ENCODE data around the gene TRIM46.
"Not testable (repeated sequence)": the region's sequence is repeated elsewhere in the genome, so short reads cannot be mapped to it uniquely, and the experiment has no call there.

Gene TRIM46

DNA sequence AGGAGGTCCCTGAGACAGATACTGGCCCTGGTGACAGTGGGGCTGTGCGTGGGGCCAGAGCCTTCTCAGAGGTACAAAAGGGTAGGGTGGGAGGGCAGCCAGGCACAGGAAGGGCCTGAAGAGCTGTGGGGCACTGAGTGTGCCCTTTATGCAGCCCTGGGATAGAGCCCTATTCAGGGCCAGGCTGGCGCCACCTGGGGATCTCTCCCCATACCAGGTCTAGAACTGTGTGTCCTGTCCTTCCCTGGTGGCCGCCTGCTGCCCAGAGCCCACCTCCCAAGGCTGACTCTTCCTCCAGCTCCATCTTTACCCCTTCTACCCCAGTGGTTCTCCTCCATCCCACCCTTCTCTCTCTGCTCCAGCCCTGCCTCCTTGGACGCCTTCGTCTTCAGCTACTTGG is 59.9 kb downstream of the TRIM46 start:
- not testable (repeated sequence) for H3K4me2 ChIP-seq, H3K27ac ChIP-seq

More for the DNA sequence above, 59.9 kb downstream of the TRIM46 start:
- H3K79me2 ChIP-seq (ENCODE audit: insufficient read depth, low read depth); H2AFZ ChIP-seq (ENCODE audit: low read depth); H4K20me1 ChIP-seq (ENCODE audit: insufficient read depth); H3K9ac ChIP-seq; H3K4me3 ChIP-seq (IDR thresholded peaks at IDR 0.05; ENCODE audit: insufficient read depth, low read depth, low read length); H3K4me1 ChIP-seq (ENCODE audit: low read depth, poor library complexity, severe bottlenecking); H3K27me3 ChIP-seq (ENCODE audit: insufficient read depth, low read depth); H3K36me3 ChIP-seq (ENCODE audit: insufficient read depth): not testable (repeated sequence)
